DMS53 treated with DMSO at 0.1 percent for 48 hours (cell line): ENCODE results near the gene HLA-DQB1.
A peak's percentile ranks its signal among the peaks of the same experiment; 100 is the strongest.
"Not testable (repeated sequence)": the region's sequence is repeated elsewhere in the genome, so short reads cannot be mapped to it uniquely, and the experiment has no call there.

Experiments
- DNase-seq: peaks from one replicate; lab custom pipeline; 2025; ENCODE audit not compliant: unreplicated experiment; lab: John Stamatoyannopoulos, UW

HLA-DQB1 gene

DNA sequence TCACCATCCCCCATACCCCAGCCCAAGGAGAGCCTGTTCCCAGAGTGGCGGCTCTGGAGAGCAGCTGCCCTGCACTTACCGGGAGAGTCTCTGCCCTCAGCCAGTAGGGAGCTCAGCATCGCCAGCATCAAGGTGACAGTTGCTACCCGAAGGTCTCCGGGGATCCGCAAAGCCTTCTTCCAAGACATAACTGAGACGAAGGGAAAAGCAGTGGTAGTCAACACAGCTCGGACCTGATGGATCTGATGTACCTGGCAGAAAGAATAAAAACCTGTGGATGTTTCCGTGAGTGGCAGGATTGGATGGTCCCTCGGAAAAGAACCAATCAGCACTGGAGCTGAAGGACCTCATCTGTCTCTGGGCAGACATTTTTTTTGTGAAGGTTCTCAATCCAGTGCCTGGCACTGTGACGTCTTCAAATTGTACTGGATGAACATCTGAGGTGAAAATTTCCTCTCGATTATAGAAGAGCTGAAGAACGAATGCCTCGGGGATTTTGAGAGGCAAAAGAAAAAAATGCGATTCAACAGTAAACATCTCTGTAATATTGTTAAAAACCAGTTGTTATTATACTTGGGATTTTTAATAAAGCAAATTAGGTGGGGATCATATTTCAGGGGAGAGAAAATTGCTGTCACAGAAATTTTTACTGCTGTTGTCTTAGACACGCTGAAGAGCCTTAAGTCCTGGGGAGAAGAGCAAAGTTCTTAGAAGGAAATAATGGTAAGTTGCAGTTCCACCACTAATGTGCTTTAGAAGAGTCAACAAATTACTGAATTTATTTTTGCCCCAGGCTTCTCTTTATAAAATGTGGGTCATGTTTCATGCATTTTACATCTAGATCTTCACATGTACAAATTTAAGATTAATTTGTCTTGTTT lies at the start of gene HLA-DQB1:
Gene HLA-DQB1 (minus strand): TSS at position 238 of the 881 bp plus-strand sequence. CDS start 50 bp downstream, at position 188.
- peak; percentile 79 for DNase-seq

DNA sequence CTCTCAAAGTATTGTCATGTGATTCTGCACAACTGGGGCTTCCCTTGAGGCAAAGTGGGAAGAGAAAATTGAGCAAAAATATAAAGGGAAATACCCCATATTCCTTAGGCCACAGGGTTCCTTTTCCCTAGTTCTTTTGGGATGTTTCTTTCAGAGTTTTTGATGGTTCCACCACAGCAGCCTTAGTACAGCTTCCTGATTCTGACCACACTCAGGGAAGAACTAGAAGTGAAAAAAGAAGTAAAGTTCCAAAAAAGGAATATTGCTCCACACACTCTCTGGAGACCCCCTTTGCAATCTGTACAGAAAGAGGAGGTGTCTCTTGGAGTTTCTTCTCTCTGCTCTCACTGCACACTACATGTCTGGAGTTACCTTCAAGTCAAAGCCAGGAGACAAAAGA lies 46.8 kb upstream of the HLA-DQB1 start:
- DNase-seq = no peak

DNA sequence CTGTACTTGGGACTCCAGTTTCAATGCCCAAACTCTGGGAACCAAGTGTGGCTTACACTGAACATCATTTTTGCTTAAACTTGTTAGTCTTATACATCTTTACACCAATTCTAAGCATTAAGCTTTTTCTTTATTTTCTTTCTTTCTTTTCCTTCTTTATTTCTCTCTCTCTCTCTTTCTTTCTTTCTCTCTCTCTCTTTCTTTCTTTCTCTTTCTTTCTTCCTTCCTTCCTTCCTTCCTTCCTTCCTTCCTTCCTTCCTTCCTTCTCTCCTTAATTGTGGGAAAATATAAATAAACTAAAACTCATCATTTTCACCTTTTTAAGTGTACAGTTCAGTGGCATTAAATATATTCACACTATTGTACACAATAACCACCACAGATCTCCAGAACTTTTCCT lies 43.2 kb upstream of the HLA-DQB1 start:
- DNase-seq = no peak

DNA sequence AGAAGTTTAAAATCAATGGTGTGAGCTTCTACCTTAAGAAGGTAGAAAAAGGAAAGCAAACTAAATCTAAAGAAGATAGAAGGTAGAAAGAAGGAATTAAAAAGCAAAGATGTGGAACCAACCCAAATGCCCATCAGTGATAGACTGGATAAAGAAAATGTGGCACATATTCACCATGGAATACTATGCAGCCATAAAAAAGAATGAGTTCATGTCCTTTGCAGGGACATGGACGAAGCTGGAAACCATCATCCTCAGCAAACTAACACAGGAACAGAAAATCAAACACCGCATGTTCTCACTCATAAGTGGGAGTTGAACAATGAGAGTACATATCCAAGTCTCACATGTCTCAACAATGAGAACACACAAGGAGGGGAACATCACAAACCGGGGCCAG lies 38.7 kb upstream of the HLA-DQB1 start:
- not testable (repeated sequence) for DNase-seq

DNA sequence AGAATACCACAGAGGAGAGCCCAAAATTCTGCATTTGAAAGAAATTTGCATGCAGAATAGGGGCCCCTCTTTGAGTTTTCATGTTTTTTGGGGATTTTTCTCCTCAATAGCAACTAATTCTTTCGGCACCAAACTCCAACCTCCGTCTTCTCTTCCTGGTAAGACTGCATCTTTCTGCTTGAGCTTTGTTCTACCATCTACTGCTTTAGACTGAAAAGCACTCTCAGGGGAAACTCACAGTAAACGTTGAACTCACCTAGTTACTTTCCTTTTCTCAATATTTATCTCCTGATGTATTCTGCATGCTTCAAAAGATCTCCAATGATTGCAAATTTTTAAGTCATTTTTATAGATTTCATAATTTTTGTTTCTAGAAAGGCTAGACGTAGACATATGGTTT lies 36.9 kb upstream of the HLA-DQB1 start:
- no peak for DNase-seq

DNA sequence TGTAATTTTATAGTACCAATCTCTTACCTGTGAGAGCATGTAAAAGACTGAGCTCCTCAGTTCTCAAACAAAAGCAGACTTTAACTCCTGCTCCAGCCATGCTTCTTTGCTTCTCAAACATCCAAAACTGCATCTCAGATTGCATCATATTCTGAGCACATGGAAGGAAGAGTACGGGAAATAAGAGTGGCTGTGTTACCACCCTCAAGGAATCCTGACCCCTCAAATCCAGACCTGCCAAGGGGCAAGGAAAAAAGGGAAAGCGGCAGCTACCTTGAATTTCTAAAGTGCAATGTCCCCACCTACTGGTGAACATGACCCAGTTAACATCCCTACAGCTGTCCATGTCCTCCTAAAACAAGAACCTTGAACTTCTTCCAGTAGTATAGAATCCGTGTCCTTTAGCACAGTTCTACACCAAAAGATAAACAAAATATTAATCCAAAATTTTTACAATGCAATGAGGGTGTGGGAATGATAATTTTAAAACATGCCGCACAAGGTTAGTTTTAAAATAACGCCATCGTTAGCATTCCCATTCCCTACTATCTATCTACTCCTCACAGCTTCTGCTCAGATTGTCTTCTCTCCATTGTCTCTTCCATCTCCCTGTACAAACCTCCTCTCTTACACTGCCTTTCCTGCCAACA lies 34.1 kb upstream of the HLA-DQB1 start:
- peak; percentile 71 for DNase-seq

DNA sequence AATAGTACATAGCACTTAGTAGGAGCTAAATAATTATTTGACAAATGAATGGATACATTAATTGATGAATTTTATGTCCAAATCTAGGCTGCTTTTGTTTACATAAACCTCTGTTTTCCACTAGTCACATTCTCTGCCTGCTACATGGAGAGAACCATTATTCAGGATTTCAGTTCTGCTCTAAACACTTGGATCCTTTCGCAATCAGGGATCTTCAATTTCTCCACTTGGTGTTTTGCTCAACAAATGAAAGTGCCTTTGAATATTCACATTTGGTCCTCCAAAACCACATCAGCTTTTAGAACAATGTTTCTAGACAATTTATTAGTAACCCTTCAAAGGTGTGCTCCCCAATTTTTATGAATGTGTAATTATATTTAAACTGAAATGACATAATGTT lies 30.6 kb upstream of the HLA-DQB1 start:
- no peak for DNase-seq

DNA sequence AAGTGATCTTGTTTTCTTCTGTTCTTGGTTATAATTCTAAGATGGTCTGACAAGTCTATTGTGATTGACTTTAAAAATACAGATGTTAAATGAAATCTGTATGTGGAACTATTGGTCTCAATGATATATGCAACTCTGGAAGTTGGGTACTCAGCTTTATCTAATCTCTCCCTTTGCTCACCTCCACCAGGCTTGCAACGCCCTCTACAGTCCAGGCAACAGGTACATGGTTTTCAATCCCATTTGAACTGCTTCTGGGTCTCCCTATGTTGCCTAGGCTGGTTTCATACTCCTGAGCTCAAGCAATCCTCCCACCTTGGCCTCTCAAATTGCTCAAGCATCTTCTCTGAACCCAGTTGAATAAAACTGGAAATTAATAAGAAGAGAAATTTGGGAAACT lies 25.6 kb upstream of the HLA-DQB1 start:
- DNase-seq = peak; percentile 73

DNA sequence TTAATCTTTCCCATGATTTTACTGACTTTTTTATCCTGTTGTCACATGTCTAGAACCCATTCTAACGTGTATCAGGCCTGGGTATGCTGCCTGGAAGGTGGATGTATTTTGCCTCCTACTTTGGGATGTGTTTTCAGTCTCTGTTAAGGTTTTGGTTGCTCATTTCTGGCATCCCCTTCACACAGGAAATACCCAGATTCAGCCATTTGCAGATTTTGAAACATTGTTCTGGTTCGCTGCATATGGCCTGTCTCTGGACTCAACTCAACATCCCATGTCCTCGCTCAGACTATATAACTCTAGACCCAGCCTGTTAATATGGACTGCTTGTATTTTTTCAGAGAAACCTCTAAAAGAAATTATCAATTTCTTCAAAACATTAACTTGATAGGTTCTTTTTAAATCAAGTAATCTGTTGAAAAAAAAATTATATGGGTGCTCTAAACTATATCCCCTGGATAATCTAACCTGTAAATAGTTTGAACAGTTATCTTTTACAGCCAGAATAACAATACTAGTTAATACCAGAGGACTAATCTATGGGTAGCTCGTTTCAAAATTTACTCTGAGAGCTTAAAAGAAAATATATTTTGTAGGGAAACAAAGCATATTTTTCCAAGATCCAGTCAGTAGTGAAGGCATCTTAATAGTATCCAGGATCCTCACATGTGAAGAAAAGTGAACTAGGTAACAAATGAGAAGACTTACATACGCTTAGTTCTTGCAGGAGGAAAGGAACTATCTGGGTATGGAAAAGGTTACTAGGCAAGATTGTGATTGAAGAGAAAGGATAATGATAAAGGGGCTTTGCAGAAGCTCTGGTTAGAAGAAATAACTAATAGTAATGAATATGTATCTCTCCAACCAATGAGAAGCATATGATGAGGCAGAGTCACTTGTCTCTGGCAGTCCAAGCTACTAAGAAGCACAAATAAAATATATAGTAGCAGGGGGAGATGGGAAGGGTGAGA lies 23.4 kb upstream of the HLA-DQB1 start:
- DNase-seq = no peak

DNA sequence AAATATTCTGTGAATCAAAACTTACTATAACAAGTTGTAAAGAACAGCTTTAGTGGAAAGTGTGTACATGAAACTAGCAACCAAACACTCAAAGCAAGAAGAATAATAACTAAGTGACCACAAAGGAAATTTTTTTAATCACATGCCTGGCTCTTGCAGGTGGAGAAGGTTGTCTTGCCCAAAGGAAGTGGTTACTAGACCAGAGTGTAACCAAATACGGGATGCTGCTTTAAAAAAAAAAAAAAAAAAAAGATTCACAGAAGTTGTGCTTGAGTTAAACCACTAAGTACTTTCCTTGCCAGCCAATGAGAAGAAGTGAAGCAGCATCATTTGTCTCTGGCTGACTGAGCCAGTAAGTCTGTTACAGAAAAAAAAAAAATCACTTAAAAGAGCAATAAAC lies 19.1 kb upstream of the HLA-DQB1 start:
- no peak for DNase-seq

DNA sequence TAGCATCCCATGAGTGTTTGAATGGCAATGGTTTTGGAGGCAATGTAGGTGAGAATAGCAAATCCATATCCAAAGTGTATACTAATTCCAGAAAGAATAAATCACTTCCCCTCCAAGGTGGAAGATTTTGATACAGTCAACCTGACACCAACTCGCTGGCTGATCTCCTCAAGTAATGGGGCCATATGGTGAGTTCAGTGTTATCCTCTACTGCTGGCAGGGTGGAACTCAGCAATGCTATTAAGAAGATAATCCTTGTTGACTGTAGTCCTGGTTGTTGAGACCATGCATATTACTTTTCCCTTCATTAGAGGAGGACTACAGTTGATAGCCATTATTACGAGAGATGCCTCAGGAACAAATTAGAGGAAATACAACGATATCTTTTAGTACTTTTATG lies 17.8 kb upstream of the HLA-DQB1 start:
- no peak for DNase-seq

DNA sequence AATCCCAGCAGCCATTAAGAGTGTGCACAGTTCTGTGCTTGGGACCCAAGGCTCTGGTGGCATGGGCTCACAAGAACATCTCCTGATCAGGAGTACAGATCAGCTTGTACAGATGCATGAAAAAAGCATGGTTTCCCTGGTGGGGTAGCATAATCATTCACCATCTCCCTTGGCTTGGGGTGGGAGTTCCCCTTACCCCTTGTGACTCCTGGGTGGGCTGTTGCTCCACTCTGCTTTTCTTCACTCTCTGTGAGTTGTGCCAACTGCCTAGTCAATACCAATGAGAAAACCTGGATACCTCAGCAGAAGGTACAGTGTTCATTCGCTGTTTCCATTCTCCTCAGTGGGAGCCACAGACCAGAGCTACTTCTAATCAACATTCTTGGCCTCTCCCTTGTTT lies 13.6 kb upstream of the HLA-DQB1 start:
- DNase-seq = no peak

DNA sequence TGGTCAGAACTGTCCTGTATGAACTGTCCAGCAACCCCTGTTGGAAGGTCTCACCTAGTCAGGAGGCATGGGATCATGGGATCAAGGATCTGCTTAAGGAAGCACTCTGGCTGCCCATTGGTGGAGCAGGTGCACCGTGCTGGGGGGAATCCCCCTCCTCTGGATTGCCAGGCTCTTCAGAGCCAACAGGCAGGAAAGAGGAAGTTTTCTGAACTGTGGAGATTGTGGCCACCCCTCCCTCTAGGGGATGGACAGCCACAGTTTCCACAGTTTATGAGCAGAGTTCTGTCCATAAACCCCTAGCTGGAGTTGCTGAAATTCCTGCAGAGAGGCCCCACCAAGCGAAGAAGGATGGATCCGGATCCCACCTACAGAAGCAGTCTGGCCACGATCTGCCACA lies 13.0 kb upstream of the HLA-DQB1 start:
- no peak for DNase-seq

DNA sequence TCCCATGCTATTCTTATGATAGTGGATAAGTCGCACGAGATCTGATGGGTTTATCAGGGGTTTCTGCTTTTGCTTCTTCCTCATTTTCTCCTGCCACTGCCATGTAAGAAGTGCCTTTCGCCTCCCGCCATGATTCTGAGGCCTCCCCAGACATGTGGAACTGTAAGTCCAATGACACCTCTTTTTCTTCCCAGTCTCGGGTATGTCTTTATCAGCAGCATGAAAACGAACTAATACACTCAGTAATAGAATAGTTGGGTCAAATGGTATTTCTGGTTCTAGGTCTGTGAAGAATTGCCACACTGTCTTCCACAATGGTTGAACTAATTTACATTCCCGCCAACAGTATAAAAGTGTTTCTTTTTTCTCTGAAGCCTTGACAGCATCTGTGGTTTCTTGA lies 7.7 kb upstream of the HLA-DQB1 start:
- not testable (repeated sequence) for DNase-seq

DNA sequence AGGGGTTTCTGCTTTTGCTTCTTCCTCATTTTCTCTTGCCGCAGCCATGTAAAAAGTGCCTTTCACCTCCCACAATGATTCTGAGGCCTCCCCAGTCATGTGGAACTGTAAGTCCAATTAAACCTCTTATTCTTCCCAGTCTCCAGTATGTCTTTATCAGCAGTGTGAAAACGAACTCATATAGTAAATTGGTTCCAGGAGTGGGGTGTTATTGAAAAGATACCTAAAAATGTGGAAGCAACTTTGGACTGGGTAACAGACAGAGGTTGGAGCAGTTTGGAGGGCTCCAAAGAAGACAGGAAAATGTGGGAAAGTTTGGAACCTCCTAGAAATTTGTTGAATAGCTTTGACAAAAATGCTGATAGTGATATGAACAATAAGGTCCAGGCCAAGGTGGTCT lies 5.5 kb upstream of the HLA-DQB1 start:
- not testable (repeated sequence) for DNase-seq

DNA sequence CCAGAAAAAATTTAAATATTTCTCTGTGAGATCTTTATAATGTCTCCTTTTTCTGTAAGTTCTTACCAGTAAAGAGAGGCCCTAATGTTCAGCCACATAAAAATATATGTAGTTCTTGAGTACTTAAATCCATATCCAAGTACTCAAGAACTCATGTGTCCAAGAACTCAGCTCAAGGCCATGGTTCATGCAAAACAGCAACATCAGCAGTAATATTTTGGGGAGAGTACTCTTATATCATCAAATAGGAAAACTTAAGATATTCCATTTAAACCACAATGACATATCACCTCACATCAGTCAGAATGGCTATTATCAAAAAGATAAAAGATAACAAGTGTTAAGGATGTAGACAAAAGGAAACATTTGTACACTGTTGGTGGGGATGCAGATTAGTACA lies 3.4 kb upstream of the HLA-DQB1 start:
- no peak for DNase-seq

DNA sequence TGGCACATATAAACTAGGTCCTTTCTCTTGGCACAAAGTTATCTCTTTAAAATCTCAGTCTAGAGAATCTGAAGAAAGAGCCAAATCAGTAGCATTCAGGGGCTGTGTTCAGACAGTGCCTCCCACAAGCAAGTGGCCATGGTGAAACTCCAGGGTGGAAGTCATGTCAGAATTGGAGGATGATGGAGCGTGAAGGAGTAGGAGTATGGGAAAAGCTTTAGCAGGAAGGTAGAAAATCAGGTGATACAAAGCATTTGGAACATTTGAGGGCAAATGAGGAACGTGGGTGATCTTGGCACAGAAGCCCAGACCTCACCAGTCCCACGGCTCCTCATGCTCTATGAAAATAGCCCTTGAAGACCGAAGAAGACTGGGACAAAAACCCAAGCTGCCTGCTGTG lies 2.8 kb upstream of the HLA-DQB1 start:
- no peak for DNase-seq

DNA sequence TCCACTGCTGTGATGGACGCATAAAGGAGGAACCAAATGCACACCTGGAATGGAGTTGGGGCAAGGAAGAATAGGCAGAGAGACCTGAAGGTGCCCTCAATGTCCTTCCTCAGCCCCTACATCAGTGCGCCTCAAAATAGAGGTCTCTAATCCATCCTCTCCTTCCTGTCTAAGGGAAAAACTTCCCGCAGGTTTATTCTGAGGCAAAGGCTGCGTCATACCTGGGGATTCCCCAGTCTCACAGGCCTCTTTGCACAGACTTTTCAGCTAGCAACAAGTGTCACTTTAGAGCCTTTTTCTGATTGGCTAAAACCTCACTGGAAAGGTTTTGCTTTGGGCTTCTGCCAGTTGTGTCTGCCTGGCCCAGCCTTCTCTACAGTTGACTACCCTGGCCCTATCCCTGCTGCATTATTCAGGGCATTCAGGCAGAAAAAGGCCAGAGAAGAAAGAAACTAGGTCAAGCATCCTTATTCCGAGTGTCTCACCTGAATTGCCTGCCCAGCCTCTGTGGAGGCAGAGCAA lies 1.8 kb upstream of the HLA-DQB1 start:
- peak; percentile 74 for DNase-seq

DNA sequence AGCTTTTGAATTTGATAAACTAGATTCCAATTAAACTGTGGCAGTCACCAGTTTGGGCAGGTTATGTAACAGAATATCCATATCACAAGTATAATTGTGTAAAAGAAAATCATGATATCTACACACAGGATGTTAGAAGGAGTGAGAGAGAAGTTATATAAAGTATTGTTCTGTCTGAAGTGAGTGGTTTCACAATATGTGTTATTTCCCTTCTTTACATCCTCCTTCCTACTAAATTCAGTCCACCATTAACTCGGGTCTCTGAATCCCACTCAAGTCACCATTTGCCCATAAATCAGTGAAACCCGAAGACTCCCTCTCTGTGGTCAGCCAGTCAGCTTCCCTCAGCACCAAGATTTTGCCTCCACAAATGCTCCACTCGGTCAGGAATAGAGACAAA lies 796 bp downstream of the HLA-DQB1 start:
- DNase-seq = no peak

DNA sequence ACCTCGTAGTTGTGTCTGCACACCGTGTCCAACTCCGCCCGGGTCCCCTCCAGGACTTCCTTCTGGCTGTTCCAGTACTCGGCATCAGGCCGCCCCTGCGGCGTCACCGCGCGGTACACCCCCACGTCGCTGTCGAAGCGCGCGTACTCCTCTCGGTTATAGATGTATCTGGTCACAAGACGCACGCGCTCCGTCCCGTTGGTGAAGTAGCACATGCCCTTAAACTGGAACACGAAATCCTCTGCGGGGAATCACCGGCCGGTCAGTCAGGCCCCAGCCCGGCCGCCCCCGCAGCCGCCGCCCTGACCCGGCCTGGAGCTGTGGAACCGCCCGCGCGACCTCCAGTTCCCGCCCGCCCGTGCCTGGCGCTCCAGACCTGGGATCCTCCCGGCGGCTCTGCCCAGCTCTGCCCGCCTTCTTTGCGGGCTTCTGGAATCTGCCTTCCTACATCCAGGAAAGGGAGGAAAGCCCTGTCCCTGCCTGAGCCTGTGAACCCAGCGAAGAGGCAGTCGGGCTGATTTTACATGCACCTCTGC lies 1.6 kb downstream of the HLA-DQB1 start:
- DNase-seq = peak; percentile 27

DNA sequence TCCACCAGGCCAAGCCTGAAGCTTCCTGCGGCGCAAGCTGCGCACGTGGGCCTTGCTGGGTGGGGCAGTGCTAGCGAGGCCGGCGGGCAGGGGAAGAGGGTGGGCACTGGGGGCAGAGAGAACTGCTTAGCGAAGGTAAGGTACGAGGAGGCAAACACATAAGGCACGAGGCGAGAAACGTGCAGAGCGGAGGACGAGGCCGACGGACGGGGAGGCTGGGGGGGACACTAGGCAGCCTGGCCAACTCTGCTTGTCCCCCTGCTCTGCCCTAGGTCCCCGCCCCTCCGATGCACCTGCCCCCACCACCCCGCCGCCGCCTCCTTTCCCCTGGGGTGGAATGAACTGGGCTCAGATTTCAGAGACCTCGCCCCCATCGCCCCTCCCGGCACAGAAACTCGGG lies 2.1 kb downstream of the HLA-DQB1 start:
- no peak for DNase-seq
